Aorta (tissue), 5 donors: ENCODE data around the gene SHOC1. TPM values are rescaled to one million over a fixed set of nuclear protein-coding genes. Genes with fewer than 3 reads are reported as not detected.

Source experiments
- ATAC-seq: fragments of 200-7000 bp; cut with Tn5 transposase; one replicate; pipeline ENCODE4 v1.9.1; 2022; ENCODE audit warnings: moderate library complexity; ENCODE audit not compliant: low FRiP score
- DNase-seq, 2 donors: peaks; one replicate each; pipeline ENCODE4 v3.0.0-alpha.2; 2020
- H3K27ac ChIP-seq, 2 donors: one replicate each; pipeline ENCODE4 v1.5.1; 2013; ENCODE audit warnings: low read length in 2 of 2, mild to moderate bottlenecking in 2 of 2, moderate library complexity in 2 of 2, control low read depth in 1 of 2, inconsistent platforms in 1 of 2, low read depth in 1 of 2
- H3K27me3 ChIP-seq, 2 donors: one replicate each; pipeline ENCODE4 v1.6.1; 2013; ENCODE audit warnings: control low read depth in 1 of 2, low read length in 1 of 2, mild to moderate bottlenecking in 1 of 2, moderate library complexity in 1 of 2; ENCODE audit not compliant: insufficient read depth in 2 of 2, control insufficient read depth in 1 of 2
- H3K36me3 ChIP-seq, 2 donors: one replicate each; pipeline ENCODE4 v1.6.1; 2013; ENCODE audit warnings: control low read depth in 1 of 2, low read length in 1 of 2, mild to moderate bottlenecking in 1 of 2; ENCODE audit not compliant: insufficient read depth in 2 of 2, control insufficient read depth in 1 of 2
- H3K4me1 ChIP-seq, 2 donors: one replicate each; pipeline ENCODE4 v1.6.1; 2013; ENCODE audit warnings: low read length in 2 of 2, control low read depth in 1 of 2, mild to moderate bottlenecking in 1 of 2, moderate library complexity in 1 of 2; ENCODE audit not compliant: insufficient read depth in 2 of 2, control insufficient read depth in 1 of 2
- H3K4me3 ChIP-seq, 2 donors: one replicate each; pipeline ENCODE4 v1.5.1; 2013; ENCODE audit warnings: low read length in 2 of 2, control low read depth in 1 of 2, mild to moderate bottlenecking in 1 of 2
- H3K9me3 ChIP-seq: one replicate; pipeline ENCODE4 v1.6.1; 2013; ENCODE audit warnings: mild to moderate bottlenecking, low read length; ENCODE audit not compliant: control insufficient read depth
- WGBS, 2 donors: extraction: QIAGEN DNeasy Blood & Tissue Kit; methylation state at CpG; one replicate each; pipeline ENCODE4 v1.1.7; 2013; 5-methylcytosine and 5-hydroxymethylcytosine counted together
- intact Hi-C, 2 donors: fragments of 100-400 bp; cut with DNase I; formaldehyde crosslinking; loops; one replicate each; pipeline versions ENCODE4 v1.14.2 to v1.15.0; 2022
- polyA plus RNA-seq, 2 donors: library from polyadenylated mRNA; stranded (reverse); fragments of 200-250 nt; gene quantifications; one replicate each; pipeline ENCODE4 v1.2.3, GENCODE V29; 2013
- total RNA-seq, 2 donors: library from RNA; stranded (reverse); fragmentation: NEBNext Ultra II Directional; extraction: Animal tissue kit (Norgen Biotek cat#: 25700); gene quantifications; one replicate each; pipeline ENCODE4 v1.2.1, GENCODE V29; 2021
- donor health status: healthy with polysubstance abuse.
- donor health status: Bipolar disorder and iron deficiency.
- donor health status: DM: no; HTN: no; CAD: no.
- donor health status: DM: no; HTN: no; CAD: no.
- donor health status: DM: yes; HTN: yes; CAD: no.

Gene SHOC1
- total and polyA plus RNA-seq, 4 donors, result 0.15 TPM; not detected in 3

DNA sequence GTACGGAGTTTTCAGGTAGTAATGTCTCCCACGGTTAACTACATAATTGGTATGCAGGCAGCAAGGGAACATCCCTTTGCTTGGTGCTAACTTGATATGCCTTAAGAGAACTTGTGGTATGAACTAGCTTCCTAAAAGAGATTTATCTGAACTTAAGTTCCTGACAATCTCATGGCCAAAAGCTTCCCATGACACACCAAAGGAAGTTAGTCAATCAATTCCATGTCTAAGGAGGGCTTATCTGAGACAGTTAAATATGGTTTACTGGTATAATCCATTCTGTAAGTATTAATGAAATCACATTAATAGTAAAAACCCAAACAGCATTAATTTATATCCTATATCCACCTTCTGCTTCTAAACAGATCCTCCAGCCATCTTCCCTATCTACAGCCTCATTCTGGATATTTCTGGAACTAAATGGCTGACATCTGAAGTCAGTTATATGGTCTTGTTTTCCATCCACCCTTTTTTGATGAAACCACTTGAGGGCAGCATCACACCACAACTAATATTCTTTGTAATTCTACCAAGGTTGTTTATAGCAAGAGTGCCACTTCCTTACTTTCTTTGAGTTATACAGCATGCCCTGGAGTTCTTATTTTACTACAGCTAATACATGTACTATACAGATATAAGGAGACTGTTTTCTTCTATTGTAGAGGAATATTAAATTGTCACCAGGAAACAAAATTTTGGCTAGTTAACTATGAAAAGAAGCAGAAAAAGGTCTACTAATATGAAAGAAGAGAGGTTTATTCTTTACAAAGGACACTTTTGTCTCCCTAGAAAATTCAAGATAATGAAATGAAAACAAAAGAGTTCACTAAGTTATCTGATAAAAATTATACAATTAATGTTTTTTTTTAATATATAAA is 34.7 kb downstream of the SHOC1 start:
- intact Hi-C loops, result loop anchor here (1.0 to 2.0 kb wide), 2 partner anchors 314 to 315 kb away; no protein-coding TSS in a partner anchor
- no peak for DNase-seq
- whole genome bisulfite sequencing, 2 donors, result 77 to 84% methylated on average over 2 of the region's 2 CpGs
- Histone ChIP-seq H3K4me3 (no peak overlapping the region), H3K4me1 (no peaks in the 10 kb centered on the region), H3K9me3 (no peaks in the 10 kb centered on the region), H3K27me3 (no peaks in the 10 kb centered on the region), H3K36me3 (no peaks in the 10 kb centered on the region), H3K27ac (no peak overlapping the region)
- peak; percentile 78 for ATAC-seq

DNA sequence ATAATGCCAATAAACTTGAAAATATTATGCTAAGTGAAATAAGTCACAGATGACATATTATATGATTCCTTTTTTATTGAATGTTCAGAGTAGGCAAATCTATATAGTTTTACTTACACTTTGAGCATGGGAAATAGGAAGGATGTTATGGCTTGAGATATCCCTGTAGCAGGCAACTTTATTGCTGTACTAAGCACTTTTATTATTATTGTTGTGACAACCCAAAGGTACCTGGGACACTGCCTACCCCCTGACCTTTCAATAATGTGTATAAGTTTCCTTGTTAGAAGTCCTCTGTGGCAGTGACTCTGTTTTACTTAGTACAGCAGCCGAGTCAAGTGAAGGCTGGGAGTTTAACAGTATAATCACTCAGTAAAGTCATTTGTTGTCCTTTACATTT is 39.9 kb downstream of the SHOC1 start:
- Histone ChIP-seq H3K9me3 (no peaks in the 10 kb centered on the region), H3K4me1 (no peaks in the 10 kb centered on the region), H3K36me3 (no peaks in the 10 kb centered on the region), H3K27me3 (no peaks in the 10 kb centered on the region), H3K4me3 (no peak overlapping the region), H3K27ac (no peak overlapping the region)
- 69 to 79% methylated on average over 1 of the region's 1 CpG for WGBS, 2 donors
- intact Hi-C loops, result no loop called here
- ATAC-seq (no peak), DNase-seq (no peak)

DNA sequence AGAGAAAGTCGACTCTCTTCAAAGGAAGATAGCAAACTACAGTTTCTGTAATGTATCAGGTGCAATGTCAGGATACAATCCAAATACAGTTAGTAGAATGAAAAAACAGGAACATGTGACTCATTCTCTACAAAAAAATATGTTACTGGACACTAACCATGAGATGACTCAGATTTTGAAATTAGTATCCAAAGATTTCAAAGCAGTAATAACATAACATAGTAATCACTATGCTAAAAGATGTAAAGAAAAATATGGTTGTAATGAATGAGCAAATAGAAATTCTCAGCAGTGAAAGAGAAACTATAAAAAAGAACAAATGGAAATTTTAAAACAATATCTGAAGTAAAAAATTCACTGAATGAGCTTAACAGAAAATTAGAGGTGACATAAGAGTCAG is 42.3 kb downstream of the SHOC1 start:
- ATAC-seq, result no peak
- intact Hi-C loops, result no loop called here
- no peaks in the 10 kb centered on the region for H3K9me3 ChIP-seq

More for the DNA sequence above, 42.3 kb downstream of the SHOC1 start:
- Histone ChIP-seq H3K27ac (no peak overlapping the region), H3K27me3 (no peaks in the 10 kb centered on the region), H3K4me3 (no peak overlapping the region), H3K36me3 (no peaks in the 10 kb centered on the region), H3K4me1 (no peaks in the 10 kb centered on the region)
- 61 to 71% methylated on average over 1 of the region's 1 CpG for WGBS, 2 donors
- DNase-seq, result no peak

Other genes with a start within 250 kb of the SHOC1 start
- 10 to 100 TPM; 18.2 to 43.1 TPM for gene PTGR1, start 195.3 kb downstream of the SHOC1 start, total RNA-seq
- 100 to 1,000 TPM in 1 of 2 donors, 10 to 100 TPM in 1; 35.9 to 138 TPM for gene PTGR1, start 195.3 kb downstream of the SHOC1 start, polyA plus RNA-seq
- gene DNAJC25, start 163.6 kb downstream of the SHOC1 start, total RNA-seq, result 1 to 10 TPM; 5.6 to 6.0 TPM
- 1 to 10 TPM; 5.0 to 5.1 TPM for gene DNAJC25, start 163.6 kb downstream of the SHOC1 start, polyA plus RNA-seq
- gene GNG10, start 133.3 kb downstream of the SHOC1 start, total RNA-seq, result 10 to 100 TPM; 40.2 to 47.0 TPM
- gene GNG10, start 133.3 kb downstream of the SHOC1 start, polyA plus RNA-seq, result 100 to 1,000 TPM in 1 of 2 donors, 10 to 100 TPM in 1; 42.8 to 139 TPM
- 10 to 100 TPM; 36.6 to 51.2 TPM for gene UGCG, start 101.9 kb upstream of the SHOC1 start, total RNA-seq
- 10 to 100 TPM in 1 of 2 donors, 1 to 10 TPM in 1; 7.9 to 10.2 TPM for gene UGCG, start 101.9 kb upstream of the SHOC1 start, polyA plus RNA-seq